Measurements from ENCODE around the gene DCTPP1.
"Not testable (repeated sequence)": the region's sequence is repeated elsewhere in the genome, so short reads cannot be mapped to it uniquely, and the experiment has no call there.

Gene DCTPP1

DNA sequence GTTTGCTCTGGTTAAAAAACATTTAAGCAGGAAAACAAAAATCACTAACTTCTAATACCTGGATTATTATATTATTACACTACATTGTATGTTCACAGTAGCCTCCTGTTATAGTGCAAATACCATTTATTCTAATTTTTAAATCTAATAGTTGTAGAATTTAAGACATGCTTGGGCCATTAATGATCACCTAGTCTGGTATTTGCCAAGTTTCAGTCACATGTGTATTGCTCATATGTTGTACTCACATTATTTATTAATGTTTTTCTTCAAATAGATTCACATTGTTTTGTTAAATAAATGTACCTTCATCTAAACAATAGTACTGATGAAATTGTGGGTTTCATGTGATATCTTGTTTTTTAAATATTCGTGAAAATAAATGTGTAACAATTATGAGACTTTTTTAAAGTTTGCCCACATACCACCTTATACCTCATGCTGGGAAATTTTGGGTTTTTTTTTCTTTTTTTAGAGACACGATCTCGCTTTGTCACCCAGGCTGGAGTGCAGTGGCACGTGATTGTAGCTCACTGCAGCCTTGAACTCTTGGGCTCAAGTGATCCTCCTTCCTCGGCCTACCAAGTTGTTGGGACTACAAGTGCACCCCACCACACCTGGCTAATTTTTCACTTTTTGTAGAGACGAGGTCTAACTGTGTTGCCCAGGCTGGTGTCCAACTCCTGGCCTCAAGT lies 16.6 kb downstream of the DCTPP1 start:
- no peak for DNase-seq (ENCODE audit: low spot score)

GRCh38 chr16:30409125-30410060 lies 20.4 kb downstream of the DCTPP1 start:
- peak; percentile 91 for DNase-seq (ENCODE audit: low spot score)

DNA sequence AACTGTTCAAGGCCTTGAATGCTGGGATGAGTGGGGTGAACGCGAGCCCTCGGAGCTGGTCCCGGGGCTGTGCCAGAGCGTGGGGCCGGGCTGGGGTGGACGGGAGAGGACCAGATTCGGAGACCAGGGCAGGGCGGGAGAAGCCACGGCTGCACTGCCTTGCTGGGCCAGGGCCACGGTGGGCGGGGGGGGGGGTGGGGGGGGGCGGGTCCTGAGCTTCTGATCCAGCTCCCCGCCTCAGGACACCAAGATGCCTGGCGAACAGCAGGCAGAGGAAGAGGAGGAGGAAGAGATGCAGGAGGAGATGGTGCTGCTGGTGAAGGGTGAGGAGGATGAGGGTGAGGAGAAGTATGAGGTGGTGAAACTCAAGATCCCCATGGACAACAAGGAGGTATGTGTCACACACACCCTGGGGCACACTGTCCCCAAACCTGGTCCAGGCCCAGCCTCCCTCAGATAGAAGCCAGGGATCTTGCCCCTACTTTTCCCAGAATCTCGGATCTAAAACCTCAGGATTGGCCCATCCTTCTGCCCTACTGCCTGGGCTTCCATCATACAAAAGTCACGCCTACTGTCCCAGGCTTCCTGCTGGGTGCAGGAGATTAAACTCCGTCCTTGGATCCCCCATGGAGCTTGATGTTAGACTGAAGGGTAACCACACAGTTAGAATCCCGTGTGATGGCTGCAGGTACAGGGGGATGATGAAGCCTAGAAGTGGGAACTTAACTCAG lies 21.9 kb downstream of the DCTPP1 start:
- peak; percentile 34 for DNase-seq (ENCODE audit: low spot score)

- peak; percentile 91 for DNase-seq (ENCODE audit: low spot score)
Measured at GRCh38 chr16:30407102-30407803, 22.6 kb downstream of the DCTPP1 start, which contains the start of gene ZNF771. TSS of gene ZNF771 (plus strand) at chr16:30407606. CDS start at chr16:30408054, 448 bp downstream.

DNA sequence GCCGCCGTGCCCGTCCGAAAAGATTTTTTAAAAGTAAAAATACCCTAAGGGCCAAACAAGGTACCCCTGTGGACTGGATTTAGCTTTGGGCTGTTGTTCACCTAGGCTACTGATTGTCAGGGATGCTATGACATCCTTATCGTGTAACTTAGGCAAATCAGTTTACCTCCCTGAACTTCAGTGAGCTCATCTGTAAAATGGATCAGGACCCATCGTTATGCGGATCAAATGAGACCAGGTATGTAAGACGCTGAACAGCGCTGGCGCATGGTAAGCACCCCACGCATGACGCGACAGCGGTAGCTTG lies 23.1 kb downstream of the DCTPP1 start:
- no peak for DNase-seq (ENCODE audit: low spot score)

DNA sequence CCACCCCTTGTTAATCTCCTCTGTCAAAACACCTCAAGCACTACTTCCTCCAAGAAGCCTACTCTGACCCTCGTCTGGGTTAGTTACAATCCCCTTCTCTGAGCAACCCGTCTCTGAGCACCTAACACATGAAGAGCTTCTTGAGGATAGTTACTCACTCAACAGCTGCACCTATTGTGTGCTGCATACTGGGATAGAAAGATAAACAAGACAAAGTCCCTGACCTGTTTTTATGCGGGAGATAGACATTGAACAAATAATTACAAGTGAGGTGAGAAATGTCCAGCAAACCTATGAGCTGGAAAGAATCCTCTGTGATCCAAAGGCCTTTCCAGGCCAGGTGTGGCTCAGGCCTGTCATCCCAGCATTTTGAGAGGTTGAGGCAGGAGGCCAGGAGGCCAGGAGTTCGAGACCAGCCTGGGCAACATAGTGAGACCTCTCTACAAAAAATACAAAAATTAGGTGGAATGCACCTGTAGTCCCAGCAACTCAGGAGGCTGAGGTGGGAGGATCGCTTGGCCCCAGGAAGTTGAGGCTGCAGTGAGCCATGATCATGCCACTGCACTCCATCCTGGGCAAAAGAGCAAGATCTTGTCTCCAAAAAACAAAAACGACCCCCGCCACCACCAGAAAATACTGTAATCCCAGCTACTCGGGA lies 27.9 kb downstream of the DCTPP1 start:
- DNase-seq (ENCODE audit: low spot score), result no peak

- DNase-seq (ENCODE audit: low spot score), result no peak
Measured at GRCh38 chr16:30399435-30400186, 30.2 kb downstream of the DCTPP1 start.

- no peak for DNase-seq (ENCODE audit: low spot score)
Measured at GRCh38 chr16:30398661-30399434, 31.0 kb downstream of the DCTPP1 start.

GRCh38 chr16:30397776-30398660 lies 31.8 kb downstream of the DCTPP1 start:
- DNase-seq (ENCODE audit: low spot score), result no peak

DNA sequence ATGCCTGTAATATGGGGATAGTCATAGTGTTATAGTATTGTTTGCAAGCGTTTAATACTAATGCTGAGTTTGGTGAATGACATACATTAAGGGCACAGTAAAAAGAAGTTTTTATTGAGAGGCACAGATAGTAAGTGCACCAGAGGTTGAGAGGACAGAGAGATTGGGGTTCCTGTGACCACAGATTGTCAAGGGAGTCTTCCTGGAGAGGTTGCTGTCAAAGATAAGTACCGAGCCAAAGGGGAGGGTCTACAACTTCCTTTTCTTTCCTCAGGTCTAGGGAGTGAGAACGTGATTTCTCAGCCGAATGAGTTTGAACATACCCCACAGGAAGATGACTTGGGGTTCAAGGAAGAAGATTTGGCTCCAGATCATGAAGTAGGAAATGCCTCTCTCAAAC lies 32.8 kb downstream of the DCTPP1 start:
- no peak for DNase-seq (ENCODE audit: low spot score)

DNA sequence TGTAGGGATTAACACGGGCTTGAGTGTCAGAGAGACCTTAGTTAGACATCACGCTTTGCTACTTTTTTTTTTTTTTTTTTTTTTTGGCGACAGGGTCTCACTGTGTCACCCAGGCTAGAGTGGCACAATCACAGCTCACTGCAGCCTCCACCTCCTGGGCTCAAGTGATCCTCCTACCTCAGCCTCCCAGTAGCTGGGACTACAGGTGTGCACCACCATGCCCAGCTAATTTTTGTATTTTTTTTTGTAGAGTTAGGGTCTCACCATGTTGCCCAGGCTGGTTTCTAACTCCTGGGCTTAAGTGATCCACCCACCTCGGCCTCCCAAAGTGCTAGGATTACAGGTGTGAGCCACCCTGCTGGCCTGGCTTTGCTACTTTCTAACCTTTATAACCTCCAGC lies 33.2 kb downstream of the DCTPP1 start:
- not testable (repeated sequence) for DNase-seq (ENCODE audit: low spot score)

GRCh38 chr16:30395992-30396585 lies 33.7 kb downstream of the DCTPP1 start:
- no peak for DNase-seq (ENCODE audit: low spot score)

DNA sequence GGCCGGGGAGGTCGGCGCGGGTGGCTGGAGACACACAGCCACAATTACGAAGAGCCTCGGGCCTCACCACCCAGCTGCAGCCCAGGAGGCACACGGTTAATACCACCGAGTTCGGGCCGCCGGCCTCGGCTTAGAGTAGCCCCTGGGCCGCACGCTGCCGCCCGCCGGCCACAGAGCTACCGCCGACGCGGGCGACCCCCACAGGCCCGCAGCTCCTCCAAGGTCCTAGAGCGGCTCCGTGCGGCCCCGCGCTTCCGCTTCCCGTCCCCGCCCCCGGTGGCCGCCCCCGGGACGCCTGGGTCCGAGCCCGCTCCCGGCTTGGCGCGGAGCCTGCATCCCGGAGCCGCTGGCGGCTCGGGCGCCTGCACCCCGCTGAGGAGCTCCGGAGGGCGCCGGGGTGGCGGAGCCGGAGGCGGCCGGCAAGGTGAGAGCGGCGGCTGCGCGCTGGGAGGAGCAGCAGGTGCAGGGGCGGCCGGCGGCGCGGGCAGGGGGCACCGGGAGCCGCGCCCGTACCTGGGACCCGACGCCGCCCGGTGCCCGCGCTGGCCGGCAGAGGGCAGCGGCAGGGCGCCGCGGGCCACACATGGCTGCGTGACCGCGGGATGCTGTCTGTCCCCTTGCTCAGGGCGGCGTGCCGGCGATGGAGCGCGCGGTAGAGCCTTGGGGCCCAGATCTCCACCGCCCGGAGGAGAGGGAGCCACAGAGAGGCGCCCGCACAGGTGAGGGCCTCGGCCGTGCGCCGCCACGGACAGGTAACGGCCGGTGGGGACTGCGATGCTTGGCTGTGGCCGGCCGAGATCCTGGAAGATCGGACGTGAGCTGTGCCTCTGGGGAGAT lies 34.5 kb downstream of the DCTPP1 start, which contains the start of gene ZNF48:
ZNF48 (plus strand) TSS at position 266 of the 837 bp plus-strand sequence; CDS start at position 641, 375 bp downstream.
- peak; percentile 92 for DNase-seq (ENCODE audit: low spot score)

DNA sequence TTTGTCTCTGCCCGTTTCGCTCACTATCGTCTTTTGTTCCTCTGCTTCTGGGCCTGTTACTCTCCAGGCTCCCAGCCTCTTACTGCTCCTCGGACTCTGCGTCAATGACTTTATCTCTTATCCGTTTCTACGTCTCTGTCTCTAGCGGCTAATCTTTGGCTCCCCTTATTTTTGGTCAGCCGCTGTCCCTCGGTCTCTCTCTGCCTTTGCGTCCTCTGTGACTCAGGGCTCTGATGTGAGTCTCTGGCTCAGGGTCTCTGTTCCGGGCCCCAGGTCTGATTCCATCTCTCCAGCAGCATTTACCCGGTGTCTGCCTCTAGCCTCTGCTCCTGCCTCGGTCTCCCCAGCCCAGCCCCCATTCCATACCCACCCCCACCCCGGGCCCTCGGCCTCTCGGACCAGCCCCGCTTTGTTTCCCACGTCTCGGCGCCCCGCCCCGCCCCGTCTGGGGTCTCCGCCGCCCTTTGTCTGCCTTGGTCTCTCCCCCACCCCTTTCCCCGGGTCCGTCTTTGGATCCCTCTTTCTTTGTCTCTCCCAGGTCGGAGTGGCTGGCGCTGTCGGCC lies 35.2 kb downstream of the DCTPP1 start:
- DNase-seq (ENCODE audit: low spot score), result no peak

GRCh38 chr16:30383521-30383920 lies 46.3 kb downstream of the DCTPP1 start:
- DNase-seq (ENCODE audit: low spot score), result no peak

DNA sequence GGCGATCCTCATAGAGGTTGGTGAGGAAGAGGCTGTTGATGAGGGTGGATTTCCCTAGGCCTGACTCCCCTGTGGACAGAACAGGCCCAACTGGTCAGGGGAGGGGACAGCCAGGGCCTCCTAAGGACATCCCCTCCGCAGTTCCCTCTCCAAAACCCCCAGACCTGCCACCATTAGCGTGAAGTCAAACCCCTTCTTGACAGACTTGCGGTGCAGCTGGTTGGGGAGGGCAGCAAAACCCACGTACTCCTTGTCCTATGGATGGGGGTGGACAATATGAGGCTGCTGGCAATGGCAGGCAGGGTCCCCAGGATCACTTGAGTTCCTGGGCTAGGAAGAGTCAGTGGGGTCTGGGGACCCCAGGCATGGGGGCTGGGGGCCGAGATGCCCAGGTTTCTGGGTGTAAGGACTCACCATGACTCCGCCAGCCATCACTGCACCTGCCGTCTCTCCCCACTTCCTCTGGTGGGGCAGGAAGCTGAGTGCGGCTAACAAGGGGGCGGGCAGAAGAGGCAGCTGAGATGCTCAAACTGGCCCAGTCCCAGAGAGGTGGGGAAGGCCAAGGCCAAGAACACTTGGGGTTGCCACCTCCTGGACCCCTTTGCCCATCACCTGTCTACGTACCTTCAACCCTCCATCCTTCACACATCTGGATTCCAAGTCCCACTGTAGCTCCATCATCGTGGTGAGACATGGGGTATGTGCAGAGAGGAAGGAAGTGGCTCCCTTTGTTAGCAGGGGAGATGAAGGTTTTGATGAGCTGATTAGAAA lies 47.5 kb downstream of the DCTPP1 start, which contains the start of gene SEPTIN1:
SEPTIN1 (minus strand) TSS at position 451 of the 771 bp plus-strand sequence; CDS start at position 432, 19 bp downstream.
- no peak for DNase-seq (ENCODE audit: low spot score)
